Endometrium (tissue), 2 donors: ENCODE data around the gene PPP1R3G.
"Not testable (repeated sequence)": the region's sequence is repeated elsewhere in the genome, so short reads cannot be mapped to it uniquely, and the experiment has no call there.

Experiments used
- FAIRE-seq: peaks from 2 replicates; lab custom pipeline; 2012; peaks lifted over from hg19 to GRCh38; lab: Jason Lieb, UNC
- donor health status: control.
- donor health status: control.

PPP1R3G gene

DNA sequence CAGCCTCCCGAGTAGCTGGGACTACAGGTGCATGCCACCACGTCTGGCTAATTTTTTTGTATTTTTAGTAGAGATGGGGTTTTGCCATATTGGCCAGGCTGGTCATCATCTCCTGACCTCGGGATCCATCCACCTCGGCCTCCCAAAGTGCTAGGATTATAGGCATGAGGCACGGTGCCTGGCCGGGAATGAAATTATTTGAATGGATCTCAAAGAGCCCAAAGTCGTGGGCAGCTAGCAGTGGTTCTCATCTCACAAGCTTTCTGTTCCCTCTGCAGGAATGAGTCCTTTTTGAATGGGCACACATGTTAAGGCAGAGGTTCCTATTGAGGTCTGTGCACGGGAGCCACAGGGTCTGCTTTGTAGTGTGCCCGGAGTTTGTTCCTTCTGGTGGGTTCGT, 34.9 kb downstream of the PPP1R3G start:
- FAIRE-seq, result no peak

DNA sequence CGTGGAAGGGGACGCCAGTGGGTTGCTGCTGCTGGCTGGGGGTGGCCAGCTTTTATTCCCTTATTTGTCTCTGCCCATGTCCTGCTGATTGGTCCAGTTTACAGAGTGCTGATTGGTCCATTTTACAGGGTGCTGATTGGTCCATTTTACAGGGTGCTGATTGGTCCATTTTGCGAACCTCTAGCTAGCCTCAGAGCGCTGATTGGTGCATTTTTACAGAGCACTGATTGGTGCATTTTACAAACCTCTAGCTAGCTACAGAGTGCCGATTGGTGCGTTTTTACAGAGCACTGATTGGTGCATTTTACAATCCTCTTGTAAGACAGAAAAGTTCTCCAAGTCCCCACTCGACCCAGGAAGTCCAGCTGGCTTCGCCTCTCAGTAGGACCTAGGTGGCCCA, 35.4 kb downstream of the PPP1R3G start:
- FAIRE-seq, result not testable (repeated sequence)

DNA sequence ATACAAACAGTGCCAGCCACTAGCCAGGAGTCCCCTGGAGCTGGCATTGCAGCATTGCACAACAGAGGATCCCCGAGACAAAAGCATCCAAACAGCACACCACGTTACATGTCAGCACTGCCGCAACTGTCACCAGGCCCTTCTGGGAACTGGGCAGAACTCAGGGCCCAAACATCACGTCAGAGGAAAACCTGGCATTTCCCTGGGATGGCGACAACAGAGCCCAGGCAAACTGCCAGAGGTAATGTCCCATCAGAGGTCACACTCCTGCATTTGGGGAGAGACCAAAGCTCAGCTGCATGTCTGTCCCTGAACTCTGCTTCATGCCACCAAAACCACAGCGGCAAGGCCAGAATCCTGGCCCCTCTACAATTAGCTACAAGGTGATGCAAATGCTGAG, 36.3 kb downstream of the PPP1R3G start:
- FAIRE-seq, result no peak

DNA sequence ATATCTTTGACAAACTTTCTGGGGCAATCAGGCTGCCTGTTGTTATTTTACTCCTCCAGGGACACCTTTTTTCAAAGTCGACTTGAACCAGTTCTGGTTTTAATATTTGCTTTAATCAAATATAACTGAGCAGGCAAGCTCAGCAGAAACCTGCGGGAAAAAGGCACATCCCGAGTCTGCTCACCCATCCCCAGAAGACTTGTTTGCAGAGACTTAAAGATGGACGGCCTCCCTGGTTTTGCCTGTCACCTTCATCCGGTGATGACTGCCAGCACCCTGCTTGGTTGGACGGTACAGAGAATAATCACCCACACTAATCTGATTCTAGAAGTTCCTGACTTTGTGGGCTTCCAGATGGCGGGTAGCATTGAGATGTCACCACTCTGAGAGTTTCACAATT, 36.8 kb downstream of the PPP1R3G start:
- no peak for FAIRE-seq

DNA sequence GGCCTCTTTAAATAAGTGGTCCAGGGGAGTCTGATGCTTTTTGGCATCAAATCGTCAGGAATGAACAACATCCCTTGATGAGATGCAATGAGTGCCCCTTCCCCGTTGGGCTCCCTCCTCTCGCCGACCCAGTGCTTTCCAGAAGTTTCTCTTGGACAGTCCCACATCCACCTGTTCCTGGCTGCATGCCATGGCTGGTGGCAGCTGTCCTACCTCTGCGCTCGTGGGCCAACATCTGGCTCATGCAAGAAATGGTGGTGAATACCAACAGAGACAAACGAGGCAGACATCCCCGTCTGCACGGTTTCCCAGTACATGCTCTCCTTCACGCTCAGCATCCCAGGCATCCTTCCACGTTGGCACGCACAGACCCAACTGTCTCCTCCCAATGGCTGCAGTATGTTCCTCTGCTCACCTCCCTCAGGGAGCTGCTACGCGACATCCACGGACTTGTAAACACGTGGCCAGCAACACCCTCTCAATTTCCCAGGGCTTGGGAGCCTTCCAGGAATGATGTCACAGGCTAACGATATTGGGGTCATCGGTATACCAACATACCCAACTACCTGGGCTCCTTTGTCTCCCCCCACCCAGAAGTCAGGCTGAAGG, 37.5 kb downstream of the PPP1R3G start:
- FAIRE-seq, result no peak

DNA sequence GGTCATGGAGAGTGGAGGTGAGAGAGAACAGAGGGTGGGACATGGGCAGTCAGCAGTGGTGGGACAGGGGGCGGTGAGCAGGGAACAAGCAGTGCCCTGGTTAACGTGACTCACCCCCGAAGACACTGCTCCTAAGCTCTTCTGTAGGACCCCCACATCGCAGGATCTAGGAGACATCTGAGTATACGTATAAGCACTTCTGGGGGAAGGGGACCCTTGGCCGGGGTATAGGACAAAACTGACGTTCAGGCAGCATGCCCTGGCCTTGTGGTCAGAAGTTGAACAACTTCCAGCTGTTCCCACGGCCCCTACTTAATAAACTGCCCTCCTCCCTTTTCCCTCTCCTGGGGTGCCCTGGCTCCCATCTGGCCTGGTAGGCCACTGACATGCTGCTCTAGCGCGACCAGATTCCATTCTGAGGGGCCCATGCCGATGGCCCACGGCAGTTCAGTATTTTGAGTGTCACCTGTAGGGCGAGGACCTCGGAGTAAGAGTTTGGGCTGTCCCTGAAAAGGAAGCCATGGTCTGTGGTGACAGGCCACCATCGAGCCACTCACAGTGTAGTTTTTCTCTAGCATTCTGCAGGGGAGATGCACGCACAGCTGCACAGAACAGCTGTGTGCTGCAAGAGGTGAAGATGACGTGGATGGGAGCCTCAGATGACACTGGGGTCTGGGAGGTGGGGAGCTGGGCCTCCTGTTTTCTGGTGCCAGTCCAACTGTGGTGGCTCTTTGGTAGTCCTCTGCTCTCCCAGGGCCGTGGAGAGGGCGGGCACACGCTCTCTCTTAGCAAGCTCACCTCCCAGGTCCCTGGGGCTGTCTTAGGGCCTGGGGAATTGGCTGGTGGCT, 38.4 kb downstream of the PPP1R3G start:
- no peak for FAIRE-seq

DNA sequence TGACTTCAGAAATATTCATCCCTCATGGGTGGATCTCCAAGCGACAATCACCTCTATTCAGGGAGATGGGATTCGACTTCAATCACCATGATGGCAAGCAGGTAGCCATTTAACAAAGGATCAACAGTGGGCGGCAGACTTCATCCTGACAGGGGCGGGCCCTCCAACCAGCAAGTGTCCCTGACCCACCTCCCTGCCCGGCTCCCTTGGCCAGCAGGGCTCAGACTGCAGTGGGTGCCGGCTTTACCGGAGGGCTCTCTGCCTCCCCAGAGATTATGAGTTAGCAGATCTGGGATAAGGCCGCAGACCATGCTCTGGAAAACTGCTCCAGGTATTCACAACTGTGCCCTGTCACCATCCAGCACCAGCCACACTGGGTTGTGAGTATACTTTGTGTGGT, 39.4 kb downstream of the PPP1R3G start:
- no peak for FAIRE-seq

DNA sequence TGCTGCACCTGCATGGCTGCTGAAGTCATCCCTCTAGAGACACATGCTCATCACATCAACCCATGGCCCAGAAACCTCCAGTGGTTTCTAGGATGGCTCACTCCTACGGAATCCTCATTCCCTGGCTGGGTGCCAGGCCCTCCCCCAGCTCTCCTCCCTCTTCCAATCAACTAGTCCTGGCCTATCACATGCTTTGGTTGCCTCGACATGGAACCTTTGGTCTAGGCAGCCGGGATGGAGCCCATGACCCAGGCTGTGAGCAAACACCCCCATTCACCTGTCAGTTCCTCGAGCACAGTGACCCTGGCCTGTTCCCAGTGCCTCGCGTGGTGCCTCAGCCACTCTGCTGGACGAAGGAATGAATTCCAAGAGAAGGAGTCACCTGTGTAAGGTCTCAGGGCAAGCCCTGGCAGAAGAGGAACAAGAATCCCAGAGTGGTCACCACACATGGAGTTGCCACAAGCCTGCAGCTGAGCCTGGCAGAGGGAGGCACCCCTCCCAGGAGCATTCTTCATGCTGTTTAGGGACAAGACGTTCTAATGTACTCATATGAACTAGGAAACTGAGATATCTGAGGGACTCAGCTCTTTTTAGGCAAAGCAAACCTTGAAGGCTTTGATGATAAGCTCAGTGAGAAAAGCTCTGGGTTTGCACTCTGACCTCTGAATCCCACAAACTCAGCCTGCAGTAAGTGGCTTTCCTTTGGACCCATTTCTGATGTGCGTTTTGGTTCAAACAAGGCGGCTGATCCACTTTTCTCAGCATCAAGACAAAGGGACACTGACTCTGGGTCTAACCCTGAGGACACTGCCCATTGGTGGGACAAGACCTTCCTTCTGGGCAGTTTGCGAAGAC, 40.2 kb downstream of the PPP1R3G start:
- no peak for FAIRE-seq

DNA sequence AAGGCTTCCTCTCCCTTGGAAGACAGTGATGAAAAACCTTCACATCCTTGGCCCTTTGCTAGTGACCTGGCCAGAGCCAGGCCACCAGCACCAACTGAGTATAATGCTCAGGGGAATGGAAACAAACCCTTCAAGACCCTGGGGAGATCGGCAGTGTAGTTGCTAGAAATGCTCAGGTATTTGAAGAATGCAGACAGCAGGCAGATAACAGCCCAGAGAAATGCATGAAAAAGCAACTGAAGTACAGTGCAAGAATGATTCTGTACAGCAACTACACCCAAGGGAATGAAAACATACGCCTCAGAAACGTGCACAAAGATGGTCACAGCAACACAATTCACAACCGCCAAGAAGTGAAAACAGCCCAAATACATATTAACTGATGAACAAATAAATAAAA, 41.1 kb downstream of the PPP1R3G start:
- no peak for FAIRE-seq

DNA sequence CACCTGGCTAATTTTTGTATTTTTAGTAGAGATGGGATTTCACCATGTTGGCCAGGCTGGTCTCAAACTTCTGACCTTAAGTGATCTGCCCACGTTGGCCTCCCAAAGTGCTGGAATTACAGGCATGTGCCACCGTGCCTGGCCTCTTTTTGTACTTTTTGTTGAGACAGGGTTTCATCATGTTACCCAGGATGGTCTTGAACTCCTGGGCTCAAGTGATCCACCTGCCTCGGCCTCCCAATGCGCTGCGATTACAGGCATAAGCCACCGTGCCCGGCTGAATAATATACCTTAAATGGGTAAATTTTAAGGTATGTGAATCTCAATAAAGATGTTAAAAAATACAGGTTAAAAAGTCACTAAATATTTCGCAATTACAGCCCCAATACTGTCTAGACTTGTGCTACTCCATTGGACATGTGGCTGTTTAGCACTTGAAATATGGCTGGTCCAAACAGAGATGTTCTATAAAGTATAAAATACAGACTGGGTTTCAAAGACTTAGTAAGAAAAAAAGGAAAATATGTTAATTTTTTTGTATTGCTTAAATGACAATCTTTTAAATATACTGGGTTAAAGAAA, 42.1 kb downstream of the PPP1R3G start:
- FAIRE-seq, result no peak

DNA sequence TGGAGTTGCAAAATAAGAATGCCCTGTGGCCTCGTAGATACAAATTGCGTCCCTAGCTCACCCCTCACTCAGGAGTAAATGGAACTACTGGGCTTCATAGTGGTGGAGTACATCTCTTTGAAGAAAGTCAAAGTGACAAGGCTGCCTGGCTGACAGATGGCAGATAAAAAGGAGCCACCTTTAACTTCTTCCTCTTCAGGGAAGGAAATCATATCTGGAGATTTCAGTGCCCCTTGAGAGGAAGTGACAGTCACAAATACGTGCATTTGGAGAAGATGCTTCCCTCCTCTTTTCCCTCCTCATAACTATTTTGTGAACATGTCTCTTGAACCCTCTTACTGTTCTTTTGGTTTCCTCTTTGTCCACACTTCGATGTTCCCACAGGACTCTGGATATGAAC, 43.2 kb downstream of the PPP1R3G start:
- FAIRE-seq, result no peak

DNA sequence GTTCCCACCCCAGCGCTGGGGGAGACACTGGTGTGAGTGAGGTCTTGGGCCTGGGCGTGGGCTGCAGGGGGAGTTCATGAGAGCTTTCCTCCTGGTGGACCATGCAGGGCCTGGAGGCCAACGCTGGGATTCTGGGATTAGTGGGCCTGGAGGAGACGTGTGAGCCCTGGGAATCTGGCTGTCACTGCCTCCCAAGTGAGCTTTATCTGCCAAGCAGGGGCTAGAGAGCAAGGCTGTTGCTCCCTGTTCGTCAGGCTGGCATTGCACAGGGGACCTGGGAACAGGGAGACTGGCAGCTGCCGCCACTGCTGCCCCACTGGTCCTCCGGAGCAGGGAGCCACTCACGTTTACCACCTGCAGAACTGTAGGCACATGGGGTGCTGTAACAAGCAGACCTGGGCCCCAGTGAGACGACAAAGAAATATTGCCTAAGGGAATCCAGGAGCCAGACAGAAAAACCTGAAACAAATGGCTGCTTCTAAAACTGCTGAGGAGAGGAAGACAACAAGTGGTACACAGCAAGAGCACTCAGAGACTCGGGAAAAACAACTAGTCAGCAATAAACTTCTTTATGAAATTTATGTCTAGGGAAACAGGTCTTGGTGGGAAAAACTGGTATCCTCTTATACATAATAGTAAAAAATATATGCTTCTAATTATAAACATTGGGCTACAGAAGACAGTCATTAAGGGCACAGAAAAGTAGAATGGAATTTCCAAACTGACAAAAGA, 45.2 kb downstream of the PPP1R3G start:
- FAIRE-seq, result no peak

DNA sequence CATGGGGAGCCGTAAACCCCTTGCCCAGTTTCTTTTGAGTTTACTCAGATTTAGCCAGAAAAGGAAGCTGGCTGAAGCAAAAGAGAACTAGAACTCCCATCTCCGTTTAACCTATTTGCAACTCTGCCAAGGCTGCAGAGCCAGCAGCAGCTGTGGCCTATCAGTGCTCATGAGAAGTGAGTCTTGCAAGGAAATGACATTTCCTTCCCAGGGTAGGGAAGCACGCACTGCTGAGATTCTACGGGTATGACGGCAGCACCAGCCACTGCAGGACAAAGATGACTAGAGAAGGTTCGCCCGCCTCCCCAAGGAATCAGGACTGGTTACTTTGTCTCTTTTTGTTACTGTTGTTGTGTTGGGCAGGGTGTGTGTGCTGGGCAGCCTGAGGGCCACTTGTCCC, 47.6 kb downstream of the PPP1R3G start:
- no peak for FAIRE-seq

DNA sequence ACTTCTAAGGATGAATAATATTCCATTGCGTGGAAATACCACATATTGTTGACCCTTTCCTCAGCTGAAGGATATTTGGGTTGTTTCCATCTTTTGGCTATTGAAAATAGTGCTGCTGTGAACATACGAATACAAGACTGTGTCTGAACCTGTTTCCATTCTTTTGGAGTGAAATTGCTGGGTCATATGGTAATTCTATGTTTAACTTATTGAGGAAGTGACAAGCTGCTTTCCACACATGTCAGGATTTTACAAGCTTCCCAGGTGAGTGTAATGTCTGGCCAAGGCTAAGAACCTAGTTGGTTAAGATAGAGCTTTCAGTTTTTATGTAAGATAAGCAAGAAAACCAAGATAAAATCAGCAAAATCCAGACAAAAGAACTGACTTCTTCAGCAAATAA, 48.8 kb downstream of the PPP1R3G start:
- FAIRE-seq, result no peak

DNA sequence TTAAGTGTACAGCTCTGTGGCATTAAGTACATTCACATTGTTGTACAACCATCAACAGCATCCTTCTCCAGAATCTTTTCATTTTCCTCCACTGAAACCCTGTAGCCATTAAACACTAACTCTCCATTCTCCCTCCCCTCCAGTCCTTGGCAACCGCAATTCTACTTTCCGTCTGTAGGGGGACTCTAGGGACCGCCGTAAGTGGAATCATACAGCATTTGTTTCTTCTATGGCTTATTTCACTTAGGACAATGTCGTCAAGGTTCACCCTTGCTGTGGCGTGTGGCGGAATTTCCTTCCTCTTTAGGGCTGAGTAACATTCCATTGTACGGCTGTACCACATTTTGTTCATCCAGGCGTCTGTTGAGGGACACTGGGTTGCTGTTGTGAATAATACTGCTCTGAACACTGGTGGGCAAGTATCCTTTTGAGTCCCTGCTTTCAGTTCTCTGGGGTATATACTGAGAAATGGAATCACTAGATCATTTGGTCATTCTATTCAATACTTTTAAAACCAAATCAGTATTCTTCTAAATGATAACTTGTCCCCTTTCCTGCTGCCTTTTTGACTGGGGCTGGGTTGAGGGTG, 50.7 kb downstream of the PPP1R3G start:
- FAIRE-seq, result no peak

DNA sequence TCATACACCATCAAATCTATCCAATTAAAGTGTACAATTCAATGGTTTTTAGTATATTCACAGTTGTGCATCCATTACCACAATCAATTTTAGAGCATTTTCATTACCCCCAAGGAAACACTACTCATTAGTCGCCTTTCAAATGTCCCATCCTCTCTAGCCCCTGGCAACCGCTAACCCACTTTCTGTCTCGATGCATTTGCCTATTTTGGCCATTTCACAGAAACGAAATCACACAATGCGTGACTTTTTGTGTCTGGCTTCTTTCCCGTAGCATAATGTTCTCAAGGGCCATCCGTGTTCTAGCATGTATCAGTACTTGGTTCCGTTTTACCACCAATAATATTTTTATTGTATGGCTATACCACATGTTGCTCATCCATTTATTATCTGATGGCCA, 51.7 kb downstream of the PPP1R3G start:
- no peak for FAIRE-seq
